ENCODE data around the gene C1orf167.
"Not testable (repeated sequence)": the region's sequence is repeated elsewhere in the genome, so short reads cannot be mapped to it uniquely, and the experiment has no call there.

Gene C1orf167

DNA sequence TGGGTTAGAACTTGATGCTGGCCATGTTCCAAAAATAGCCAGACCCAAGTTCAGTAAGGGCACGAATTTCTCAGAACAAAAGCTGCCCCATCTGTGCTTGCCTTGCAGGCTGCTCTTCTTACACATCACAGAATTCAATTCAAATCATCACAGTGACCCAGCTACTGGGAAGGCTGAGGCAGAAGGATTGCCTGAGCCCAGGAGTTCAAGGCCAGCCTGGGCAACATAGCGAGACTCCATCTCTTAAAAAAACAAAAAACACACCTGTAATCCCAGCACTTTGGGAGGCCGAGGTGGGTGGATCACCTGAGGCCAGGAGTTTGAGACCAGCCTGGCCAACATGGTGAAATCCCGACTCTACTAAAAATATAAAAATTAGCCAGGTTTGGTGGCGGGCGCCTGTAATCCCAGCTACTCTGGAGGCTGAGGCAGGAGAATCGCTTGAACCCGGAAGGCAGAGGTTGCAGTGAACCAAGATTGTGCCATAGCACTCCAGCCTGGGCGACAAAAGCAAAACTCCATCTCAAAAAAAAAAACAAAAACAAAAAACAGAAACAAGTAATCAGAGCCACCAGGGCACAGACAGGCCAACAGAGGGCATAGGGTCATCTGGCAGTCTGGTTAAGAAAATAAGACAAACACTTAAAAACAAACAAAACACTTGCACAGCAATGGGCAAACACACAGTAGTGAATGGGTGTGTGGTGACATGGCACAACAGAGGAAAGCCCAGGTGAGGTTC, 42.1 kb downstream of the C1orf167 start:
- DNase-seq = not testable (repeated sequence)

DNA sequence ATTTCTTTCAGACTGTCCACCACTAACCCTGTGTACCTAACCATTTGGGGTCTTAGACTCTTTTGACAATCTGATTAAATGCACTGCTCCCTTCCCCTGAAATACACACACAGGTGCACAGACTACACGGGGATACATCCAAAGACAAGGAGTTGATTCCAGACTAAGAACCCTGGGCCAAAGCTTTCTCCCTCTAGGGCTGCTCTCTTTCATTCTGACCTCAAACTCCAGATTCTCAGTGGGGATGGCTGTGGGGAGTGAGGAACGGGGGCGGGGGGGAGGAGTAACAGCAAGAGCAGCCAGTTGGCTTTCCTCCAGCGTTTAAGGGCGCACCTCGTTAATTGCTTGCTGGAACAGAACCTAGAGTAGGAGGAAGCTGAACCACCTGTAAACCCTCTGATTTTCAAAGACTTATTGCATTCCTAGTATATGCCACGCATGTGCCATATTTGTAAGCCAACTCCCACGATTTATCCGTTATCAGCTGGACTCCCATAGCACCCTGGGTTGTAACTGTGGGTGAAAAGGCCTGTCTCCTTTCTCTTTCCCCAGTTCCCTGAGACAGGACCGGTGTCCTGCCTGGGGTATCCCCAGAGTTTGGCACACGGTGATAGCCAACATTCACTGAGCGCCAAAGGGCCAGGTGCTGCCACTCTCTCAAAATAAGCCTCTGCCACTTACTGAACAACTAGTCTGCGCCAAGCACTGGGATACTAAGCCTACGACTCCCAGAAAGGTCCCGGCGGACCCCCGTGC, 42.9 kb downstream of the C1orf167 start:
- DNase-seq = no peak

DNA sequence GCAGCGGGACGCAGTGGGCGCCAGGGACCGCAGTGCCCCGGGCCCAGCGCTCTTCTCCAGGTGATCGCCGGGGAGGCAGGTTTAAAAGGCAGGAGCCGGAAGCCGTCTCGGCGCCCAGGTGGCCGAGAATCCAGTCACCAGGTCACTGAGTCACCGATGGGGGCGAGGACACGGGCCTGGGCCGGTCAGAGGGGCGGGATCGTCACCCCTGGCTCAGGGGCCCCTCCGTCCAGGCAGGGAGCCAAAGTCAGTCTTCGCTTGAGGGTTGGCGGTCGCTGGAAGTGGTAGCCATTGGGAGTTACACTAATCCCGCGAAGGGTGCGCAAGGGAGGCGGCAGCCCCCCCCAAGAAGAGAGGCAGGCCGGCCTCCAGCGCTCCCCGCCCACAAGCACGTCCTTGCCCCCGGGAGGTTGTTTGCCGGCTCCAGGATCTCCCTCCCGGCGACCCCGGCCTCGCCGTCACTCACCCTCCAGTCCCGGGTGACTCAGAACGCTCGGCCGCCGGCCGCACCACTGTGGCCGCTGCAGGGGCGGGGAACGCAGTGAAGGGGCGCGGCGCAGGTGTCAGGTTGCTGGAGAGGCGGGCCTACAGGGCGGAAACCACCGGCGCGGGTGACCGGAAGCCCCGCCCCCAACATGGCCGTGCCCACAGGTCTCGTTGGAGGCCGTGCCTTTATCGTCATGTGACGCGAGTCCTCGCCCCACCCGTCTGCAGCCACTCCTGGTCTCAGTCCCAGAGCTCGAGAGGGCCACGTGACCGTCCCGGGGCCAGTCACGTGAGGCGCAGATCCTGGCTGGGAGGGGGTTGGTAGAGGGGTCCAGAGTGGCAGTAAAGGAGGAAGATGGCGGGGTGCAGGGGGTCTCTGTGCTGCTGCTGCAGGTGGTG, 43.7 kb downstream of the C1orf167 start, which contains the start of the genes CLCN6 and MTHFR:
Gene CLCN6 (plus strand): TSS at position 770 of the 885 bp plus-strand sequence. CDS start 72 bp downstream, at position 842.
Gene MTHFR (minus strand): TSS at position 543 of the 885 bp plus-strand sequence. CDS start 2,848 bp downstream, outside the sequence.
- peak; percentile 97 to 98 for DNase-seq

DNA sequence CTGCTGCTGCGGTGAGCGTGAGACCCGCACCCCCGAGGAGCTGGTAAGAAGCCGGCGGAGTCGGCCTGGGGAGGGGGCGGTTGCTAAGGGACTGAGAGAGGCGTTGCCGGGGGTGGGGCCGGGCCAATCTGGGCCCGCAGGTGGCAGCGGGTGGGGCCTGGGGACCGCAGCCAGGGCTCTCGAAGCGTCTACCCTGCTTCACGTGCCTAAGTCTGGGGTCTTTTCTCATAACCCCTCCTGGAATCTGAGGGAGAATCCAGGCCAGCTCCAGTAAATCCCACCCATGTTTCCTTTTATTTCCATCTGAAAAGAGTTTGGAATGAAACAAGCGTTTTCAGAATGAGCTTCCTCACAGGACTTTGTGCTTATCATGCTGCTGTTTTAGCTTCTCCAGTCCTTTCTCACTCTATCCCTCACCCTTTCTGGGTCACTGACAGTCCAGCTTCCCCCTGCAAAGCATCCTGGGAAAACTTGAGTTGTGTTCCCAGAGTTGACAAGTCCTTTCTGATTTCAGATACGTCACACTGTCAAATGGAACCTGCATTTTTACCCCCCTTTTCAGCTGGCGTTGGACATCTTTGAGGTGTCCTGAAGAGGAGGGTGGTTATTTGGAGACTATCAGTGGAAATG, 44.4 kb downstream of the C1orf167 start:
- DNase-seq = peak in 1 of 2 experiments; percentile 73

DNA sequence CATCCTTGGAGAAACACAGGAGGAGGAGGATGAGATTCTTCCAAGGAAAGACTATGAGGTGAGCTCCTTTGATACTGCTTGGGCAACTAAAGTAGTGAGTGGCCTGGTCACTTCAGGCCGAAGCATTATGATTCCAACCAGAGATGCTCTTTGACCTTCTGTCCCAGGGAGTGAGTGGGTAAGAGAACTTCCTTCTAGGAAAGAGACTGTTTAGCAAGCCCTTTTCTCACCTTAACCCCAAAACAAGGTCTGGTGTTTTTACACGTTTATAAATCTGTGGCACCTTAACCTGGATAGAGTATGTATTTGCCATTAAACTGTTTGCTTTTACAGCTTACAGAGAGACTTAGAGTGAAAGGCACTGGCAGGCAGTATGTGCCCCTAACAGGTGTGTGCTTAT, 45.1 kb downstream of the C1orf167 start:
- DNase-seq = no peak

DNA sequence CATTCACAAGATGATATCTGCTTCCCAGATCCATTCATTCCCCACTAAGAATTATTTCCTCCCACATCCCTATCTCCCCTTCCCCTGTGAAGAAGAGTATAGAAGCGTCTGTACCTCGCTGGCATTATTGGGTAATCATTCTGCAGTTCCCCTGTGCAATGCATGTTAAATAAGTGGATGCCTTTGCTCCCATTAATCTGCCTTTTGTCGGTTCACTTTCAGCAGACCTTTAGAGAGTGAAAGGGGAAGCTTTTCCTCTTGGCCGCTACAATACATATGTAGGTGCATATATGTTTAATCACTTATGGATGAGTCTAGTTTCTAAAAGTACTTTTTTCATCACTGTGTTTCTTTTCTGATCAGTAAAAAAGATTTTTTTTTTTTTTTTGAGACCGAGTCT, 51.0 kb downstream of the C1orf167 start:
- no peak for DNase-seq

DNA sequence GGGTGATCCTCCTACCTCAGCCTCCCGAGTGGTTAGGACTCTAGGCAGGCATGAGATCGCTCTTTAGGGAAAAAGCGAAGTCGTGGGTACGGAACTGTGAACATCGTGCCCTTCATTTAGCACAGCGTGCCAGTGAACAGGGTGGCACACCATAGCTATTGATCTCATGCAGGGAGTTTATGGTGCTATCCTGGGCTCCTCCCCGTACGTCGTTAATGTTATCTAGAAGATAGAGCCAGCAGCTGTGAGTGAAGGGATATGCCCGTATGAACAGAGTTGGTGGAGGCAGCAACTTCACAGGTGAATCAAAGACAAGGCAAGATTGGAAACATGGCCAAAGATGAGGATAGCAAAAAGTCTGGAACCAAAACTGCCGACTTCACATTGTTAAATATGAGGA, 55.2 kb downstream of the C1orf167 start:
- no peak for DNase-seq

DNA sequence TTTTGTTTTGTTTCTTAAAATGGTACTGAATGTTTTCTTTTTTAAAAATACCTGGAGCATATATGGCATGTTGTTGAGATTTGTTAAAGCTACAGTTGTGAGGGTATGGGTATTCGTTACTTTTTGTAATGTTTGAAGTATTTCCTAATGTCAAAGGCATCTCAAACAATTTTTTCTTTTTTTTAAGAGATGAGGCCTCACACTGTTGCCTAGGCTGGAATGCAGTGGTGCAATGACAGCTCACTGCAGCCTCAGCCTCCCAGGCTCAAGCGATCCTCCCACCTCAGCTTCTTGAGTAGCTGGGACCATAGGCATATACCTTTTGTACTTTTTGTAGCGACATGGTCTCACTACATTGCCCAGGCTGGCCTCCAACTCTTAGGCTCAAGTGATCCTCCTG, 60.1 kb downstream of the C1orf167 start:
- no peak for DNase-seq

DNA sequence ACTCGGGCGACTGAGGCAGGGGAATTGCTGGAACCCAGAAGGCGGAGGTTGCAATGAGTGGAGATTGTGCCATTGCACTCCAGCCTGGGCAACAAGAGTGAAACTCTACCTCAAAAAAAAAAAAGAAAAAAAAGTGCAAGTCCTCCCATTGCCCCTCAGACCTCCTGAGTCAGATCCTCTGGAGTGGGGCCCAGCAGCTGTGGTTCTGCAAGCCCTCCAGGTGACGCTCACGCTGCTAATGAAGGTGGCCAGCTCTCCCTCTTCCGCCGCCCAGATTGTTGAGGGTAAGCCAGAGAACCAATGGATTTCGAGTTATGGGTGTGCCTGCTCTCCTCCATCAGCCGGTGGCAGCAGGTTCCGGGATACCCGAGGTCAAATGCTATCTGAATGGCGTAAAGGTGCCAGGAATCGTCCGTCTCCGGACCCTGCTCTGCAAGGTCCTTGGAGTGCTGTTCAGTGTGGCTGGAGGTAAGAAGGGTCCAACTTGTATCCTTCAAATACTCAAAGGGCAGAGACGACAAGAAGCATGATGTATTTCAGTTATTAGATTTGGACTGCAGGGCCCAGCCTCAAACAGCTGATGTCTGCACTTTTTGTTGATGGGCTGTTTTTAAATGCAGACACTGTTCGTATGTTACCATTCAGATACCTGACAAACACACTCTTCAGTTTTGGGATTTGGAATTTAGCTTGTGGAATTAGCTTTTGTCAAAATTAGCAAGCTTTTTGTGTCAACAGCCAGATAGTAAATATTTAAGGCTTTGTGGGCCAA, 61.6 kb downstream of the C1orf167 start:
- no peak for DNase-seq

DNA sequence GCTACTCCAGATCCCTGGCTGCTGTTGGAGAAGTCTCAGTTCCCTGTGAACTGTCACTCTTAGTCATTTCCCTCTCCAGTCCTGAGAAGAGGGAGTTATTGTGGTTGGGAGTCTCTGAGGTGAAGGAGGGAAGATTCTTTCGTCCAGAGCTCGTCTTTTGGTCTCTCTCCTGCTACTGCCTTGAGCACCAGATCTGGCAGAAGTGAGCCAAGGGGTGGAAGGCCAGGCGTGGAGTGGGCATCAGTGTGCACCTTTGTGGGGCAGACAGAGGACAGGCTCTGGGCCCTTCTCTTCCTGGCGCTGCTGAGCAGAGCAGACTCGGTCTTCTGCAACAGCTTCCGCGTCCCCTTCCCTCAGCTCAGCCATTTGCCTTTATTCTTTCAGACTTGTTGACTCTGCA, 63.1 kb downstream of the C1orf167 start:
- no peak for DNase-seq

DNA sequence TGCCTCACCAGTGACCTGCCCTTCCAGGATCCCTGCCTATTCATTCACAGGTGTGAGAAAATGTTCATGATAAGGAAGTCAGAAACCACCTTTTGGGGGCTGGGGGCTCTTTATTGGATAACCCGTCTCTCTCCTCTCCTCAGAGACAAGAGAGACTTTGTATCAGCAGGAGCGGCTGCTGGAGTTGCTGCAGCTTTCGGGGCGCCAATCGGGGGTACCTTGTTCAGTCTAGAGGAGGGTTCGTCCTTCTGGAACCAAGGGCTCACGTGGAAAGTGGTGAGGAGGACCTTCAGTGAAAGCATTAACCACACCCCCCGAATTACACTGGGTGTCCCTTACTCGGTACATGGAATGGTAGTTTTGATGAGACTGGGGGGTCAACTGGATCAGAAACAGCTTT, 65.0 kb downstream of the C1orf167 start:
- DNase-seq = no peak

DNA sequence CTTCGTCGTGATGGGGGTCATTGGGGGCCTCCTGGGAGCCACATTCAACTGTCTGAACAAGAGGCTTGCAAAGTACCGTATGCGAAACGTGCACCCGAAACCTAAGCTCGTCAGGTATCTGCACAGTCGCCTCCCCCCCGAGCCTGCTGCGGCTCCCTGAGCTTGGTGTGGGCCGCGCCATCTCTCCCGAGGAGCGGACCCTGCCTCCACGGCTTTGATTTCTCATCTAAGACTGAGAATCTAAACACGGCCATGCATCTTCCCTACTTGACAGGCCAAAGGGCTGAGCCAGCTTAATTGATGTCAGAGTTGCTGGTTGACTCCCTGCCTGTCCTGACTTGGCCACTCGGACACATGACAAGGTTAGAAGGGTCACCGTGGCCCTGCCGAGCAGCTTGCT, 66.5 kb downstream of the C1orf167 start:
- no peak for DNase-seq

DNA sequence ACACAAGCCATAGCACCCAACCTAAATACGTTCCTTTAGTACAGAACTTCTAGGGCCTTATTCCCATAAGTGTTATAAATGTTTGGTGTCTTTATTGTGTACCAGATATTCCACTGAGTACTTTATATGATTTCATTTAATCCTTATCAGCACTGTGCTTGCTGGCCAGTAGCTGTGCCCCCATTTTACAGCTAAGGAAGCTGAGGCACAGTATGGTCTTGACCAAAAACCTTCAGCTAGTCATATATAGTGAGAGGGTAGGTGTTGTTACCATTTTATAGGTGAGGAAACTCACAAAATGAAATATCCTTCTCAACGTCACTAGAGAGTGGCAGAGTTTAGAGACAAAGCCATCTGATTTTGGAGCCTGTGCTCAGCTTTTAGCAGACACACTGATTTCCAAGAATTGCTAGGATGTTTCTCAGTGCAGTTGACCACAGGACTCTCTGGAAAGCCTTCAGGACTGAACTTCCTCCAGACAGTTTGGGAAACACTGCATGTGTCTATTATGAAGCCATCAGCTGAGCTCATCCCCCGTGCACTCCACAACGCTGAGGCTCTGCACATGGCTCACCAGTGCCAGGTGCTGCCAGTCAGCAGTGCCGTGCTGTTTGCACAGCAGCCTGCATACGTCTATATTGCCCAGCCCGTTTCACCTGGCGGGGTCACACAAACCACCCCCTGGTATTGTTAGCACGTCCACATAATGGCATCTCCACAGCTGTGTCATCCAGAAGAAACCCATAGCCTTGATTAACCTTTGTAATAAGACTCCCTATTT, 70.1 kb downstream of the C1orf167 start:
- DNase-seq = no peak

DNA sequence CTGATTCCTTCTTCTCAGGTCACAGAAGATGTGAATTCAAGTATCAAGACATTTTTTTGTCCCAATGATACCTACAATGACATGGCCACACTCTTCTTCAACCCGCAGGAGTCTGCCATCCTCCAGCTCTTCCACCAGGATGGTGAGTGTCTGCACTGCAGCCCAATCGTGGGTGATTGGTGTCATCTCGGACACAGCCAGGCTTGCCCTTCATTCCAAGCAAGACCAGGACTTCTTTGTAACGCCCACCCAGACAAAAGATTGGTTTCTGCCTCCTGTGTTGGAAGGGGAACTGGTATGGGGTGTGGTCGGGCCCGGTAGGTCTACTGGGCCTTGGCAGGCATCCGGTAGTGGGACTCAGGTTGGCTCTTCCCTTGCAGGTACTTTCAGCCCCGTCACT, 71.5 kb downstream of the C1orf167 start:
- no peak for DNase-seq

DNA sequence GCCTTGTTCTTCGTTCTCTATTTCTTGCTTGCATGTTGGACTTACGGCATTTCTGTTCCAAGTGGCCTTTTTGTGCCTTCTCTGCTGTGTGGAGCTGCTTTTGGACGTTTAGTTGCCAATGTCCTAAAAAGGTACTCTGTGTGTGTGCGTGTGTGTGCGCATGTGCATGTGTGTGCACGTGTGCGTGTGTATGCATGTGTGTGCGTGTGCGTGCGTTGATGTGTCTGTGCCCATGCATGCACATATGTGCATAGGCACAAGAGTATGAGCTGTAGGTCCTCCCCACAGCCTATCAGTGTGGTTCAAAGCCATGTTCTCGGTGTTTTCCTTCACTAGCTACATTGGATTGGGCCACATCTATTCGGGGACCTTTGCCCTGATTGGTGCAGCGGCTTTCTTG, 71.9 kb downstream of the C1orf167 start:
- DNase-seq = no peak

DNA sequence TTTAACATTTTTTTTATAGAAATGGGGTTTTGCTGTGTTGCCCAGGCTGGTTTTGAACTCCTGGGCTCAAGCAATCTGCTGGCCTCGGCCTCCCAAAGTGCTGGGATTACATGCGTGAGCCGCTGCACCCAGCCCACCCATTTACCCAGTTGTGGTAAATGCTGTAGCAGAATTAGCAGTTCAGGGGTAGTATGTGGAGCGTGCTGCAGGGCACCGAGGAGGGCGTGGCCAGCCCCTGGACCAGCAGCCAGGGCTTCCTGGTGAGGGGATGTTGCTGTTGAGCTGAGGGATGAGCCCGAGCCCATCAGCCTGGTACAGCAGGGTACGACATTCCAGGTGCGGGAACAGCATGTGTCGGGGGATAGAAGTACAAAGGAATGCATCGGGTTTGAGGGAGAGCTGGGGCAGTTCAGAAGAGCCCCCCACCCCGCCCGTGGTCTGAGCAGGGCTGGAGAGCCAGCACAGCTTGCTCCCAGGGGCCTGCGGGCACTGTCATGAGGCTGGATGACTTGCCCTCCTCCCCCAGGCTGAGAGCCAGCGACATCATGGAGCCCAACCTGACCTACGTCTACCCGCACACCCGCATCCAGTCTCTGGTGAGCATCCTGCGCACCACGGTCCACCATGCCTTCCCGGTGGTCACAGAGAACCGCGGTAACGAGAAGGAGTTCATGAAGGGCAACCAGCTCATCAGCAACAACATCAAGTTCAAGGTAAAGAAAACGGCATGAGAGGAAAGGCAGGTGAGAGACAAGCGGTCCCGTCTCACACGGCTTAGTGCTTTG, 73.6 kb downstream of the C1orf167 start:
- DNase-seq = no peak

DNA sequence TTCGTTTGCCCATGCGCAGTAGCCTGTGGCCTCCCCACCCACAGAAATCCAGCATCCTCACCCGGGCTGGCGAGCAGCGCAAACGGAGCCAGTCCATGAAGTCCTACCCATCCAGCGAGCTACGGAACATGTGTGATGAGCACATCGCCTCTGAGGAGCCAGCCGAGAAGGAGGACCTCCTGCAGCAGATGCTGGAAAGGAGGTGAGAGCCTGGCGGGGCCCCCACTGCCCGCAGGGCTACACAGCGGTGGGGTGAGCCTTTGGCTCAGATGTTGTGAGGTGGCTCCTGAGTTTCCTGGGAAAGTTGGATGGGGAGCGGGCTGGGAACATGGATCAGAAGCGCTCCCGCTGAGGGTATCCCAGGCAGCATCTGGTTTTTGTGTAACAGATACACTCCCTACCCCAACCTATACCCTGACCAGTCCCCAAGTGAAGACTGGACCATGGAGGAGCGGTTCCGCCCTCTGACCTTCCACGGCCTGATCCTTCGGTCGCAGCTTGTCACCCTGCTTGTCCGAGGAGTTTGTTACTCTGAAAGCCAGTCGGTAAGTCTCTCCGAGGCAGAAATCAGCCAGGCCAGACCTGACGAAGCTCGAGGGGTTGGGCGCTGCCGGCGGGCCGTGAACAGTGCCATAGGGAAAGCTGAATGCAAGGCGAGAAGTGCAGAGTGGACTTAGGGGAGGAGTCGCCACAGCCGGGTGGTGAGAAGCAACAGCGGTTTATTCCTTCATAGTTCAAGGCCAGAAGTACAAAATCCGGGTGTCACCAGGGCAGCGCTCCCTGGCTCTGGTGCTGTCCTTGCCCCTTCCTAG, 75.2 kb downstream of the C1orf167 start:
- DNase-seq = no peak

DNA sequence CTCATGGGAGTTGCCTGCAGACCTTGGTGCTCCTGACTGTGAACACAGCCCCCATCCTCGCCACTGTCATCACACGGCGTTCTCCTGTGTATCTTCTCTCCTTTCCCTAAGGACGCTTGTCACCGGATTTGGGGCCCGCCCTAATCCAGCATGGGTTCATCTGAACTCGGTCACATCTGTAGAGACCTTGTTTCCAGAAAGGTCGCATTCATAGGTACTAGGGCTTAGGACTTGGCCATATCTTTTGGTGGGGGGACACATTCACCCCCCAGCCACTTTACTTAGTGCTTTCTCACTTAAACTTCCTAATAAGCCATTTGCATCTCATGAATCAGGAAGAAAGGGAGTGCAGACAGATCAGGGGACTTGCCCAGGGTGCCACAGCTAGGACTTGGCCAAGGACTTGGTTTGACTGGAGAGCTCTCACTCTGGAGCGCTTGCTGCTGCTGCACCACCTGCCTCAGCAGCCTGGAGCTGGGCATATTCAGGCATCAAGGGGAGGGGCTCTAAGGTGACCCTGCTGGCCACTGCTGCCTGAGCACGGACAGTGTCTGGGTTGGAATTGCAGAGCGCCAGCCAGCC, 75.9 kb downstream of the C1orf167 start:
- DNase-seq = no peak
